ENCODE results near the gene RBM5. TPM values are rescaled to one million over a fixed set of nuclear protein-coding genes. Genes with fewer than 3 reads are reported as not detected.
A peak's percentile ranks its signal among the peaks of the same experiment; 100 is the strongest.

The RBM5 gene
- total RNA-seq, 1 donor from 2014 or later: 84.5 TPM

GRCh38 chr3:50118237-50118636 is 29.5 kb downstream of the RBM5 start:
- peaks cover 5% of the 10 kb centered on the region for H3K36me3 ChIP-seq (ENCODE audit: control insufficient read depth, insufficient read depth, low read length)
- no peak for TF ChIP-seq CTCF (IDR thresholded peaks at IDR 0.05; ENCODE audit: insufficient read depth, low read length, poor library complexity, severe bottlenecking)
- DNase-seq (ENCODE audit: low read depth): no peak
- H3K4me3 ChIP-seq (ENCODE audit: low read depth, low read length): no peak overlapping the region
- H3K27me3 ChIP-seq (ENCODE audit: control insufficient read depth, insufficient read depth, low read length): no peaks in the 10 kb centered on the region

GRCh38 chr3:50119786-50120185 is 31.1 kb downstream of the RBM5 start:
- H3K36me3 ChIP-seq (ENCODE audit: control insufficient read depth, insufficient read depth, low read length): peaks cover 5% of the 10 kb centered on the region
- DNase-seq (ENCODE audit: low read depth): no peak
- no peak for TF ChIP-seq CTCF (IDR thresholded peaks at IDR 0.05; ENCODE audit: insufficient read depth, low read length, poor library complexity, severe bottlenecking)
- H3K27me3 ChIP-seq (ENCODE audit: control insufficient read depth, insufficient read depth, low read length): peaks cover 1% of the 10 kb centered on the region
- H3K4me3 ChIP-seq (ENCODE audit: low read depth, low read length): no peak overlapping the region

- peaks cover 1% of the 10 kb centered on the region for H3K36me3 ChIP-seq (ENCODE audit: control insufficient read depth, insufficient read depth, low read length)
- no peak for TF ChIP-seq CTCF (IDR thresholded peaks at IDR 0.05; ENCODE audit: insufficient read depth, low read length, poor library complexity, severe bottlenecking)
These were observed 31.8 kb downstream of the RBM5 start for GRCh38 chr3:50120364-50121071.

GRCh38 chr3:50121072-50122032 is 32.6 kb downstream of the RBM5 start:
- H3K4me3 ChIP-seq (ENCODE audit: low read depth, low read length): no peak overlapping the region

More at GRCh38 chr3:50120364-50121071, 31.8 kb downstream of the RBM5 start:
- H3K27me3 ChIP-seq (ENCODE audit: control insufficient read depth, insufficient read depth, low read length): peaks cover 2% of the 10 kb centered on the region
- no peak for DNase-seq (ENCODE audit: low read depth)
- no peak overlapping the region for H3K4me3 ChIP-seq (ENCODE audit: low read depth, low read length)

GRCh38 chr3:50122071-50122470 is 33.4 kb downstream of the RBM5 start:
- H3K27me3 ChIP-seq (ENCODE audit: control insufficient read depth, insufficient read depth, low read length): peaks cover 2% of the 10 kb centered on the region
- H3K36me3 ChIP-seq (ENCODE audit: control insufficient read depth, insufficient read depth, low read length): no peaks in the 10 kb centered on the region
- no peak overlapping the region for H3K4me3 ChIP-seq (ENCODE audit: low read depth, low read length)
- DNase-seq (ENCODE audit: low read depth): no peak
- no peak for TF ChIP-seq CTCF (IDR thresholded peaks at IDR 0.05; ENCODE audit: insufficient read depth, low read length, poor library complexity, severe bottlenecking)

More at GRCh38 chr3:50121072-50122032, 32.6 kb downstream of the RBM5 start:
- no peaks in the 10 kb centered on the region for H3K36me3 ChIP-seq (ENCODE audit: control insufficient read depth, insufficient read depth, low read length)
- peak; percentile 81 for TF ChIP-seq CTCF (IDR thresholded peaks at IDR 0.05; ENCODE audit: insufficient read depth, low read length, poor library complexity, severe bottlenecking)
- no peak for DNase-seq (ENCODE audit: low read depth)
- H3K27me3 ChIP-seq (ENCODE audit: control insufficient read depth, insufficient read depth, low read length): peaks cover 2% of the 10 kb centered on the region

Measured in kidney epithelial cell (primary cell).